Measurements from ENCODE around the gene HSPH1. TPM values are rescaled to one million over a fixed set of nuclear protein-coding genes. Genes with fewer than 3 reads are reported as not detected.

Gene HSPH1
- polyA plus RNA-seq, 1 donor from 2014 or later: 112 TPM

GRCh38 chr13:31168166-31168565 lies 6.5 kb upstream of the HSPH1 start:
- Histone ChIP-seq H3K4me3 (ENCODE audit: low read length) (no peak overlapping the region), H3K9me2 (ENCODE audit: insufficient read depth, low read length) (no peaks in the 10 kb centered on the region), H3K4me2 (ENCODE audit: low read length) (no peak overlapping the region), H3K36me3 (ENCODE audit: insufficient read depth, low read length) (no peaks in the 10 kb centered on the region), H2AFZ (ENCODE audit: low read depth, low read length) (no peak overlapping the region), H4K20me1 (ENCODE audit: insufficient read depth) (no peaks in the 10 kb centered on the region), H3F3A (ENCODE audit: insufficient read depth, low read length, poor library complexity, severe bottlenecking) (no peaks in the 10 kb centered on the region), H3K79me2 (replicated peaks; ENCODE audit: insufficient read depth, low read length) (peaks cover 6% of the 10 kb centered on the region), H3K9ac (ENCODE audit: low read length) (no peak overlapping the region), H3K9me3 (ENCODE audit: low read length) (no peaks in the 10 kb centered on the region), H3K27ac (ENCODE audit: low read length) (no peak overlapping the region), H3K27me3 (ENCODE audit: insufficient read depth, low read depth, low read length) (no peaks in the 10 kb centered on the region)
- TF ChIP-seq RAD21 (conservative IDR thresholded peaks at IDR 0.05) (no peak), TAF1 (IDR thresholded peaks at IDR 0.05; ENCODE audit: low read depth) (no peak), POLR2AphosphoS5 (IDR thresholded peaks at IDR 0.05) (no peak), REST (IDR thresholded peaks at IDR 0.05; ENCODE audit: borderline replicate concordance) (no peak), EZH2 (IDR thresholded peaks at IDR 0.05; ENCODE audit: borderline replicate concordance, insufficient read depth, low read length, poor library complexity, severe bottlenecking) (no peak), SMC3 (conservative IDR thresholded peaks at IDR 0.05; ENCODE audit: poor library complexity) (no peak), MXI1 (conservative IDR thresholded peaks at IDR 0.05; ENCODE audit: poor library complexity, severe bottlenecking) (no peak), EP300 (conservative IDR thresholded peaks at IDR 0.05; ENCODE audit: poor library complexity, severe bottlenecking) (no peak)
- TF ChIP-seq, protein P1, sequence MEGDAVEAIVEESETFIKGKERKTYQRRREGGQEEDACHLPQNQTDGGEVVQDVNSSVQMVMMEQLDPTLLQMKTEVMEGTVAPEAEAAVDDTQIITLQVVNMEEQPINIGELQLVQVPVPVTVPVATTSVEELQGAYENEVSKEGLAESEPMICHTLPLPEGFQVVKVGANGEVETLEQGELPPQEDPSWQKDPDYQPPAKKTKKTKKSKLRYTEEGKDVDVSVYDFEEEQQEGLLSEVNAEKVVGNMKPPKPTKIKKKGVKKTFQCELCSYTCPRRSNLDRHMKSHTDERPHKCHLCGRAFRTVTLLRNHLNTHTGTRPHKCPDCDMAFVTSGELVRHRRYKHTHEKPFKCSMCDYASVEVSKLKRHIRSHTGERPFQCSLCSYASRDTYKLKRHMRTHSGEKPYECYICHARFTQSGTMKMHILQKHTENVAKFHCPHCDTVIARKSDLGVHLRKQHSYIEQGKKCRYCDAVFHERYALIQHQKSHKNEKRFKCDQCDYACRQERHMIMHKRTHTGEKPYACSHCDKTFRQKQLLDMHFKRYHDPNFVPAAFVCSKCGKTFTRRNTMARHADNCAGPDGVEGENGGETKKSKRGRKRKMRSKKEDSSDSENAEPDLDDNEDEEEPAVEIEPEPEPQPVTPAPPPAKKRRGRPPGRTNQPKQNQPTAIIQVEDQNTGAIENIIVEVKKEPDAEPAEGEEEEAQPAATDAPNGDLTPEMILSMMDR (IDR thresholded peaks at IDR 0.05; ENCODE audit: poor library complexity, severe bottlenecking): no peak

- Histone ChIP-seq H3K9me3 (ENCODE audit: low read length) (no peaks in the 10 kb centered on the region), H2AFZ (ENCODE audit: low read depth, low read length) (no peak overlapping the region), H4K20me1 (ENCODE audit: insufficient read depth) (no peaks in the 10 kb centered on the region), H3K36me3 (ENCODE audit: insufficient read depth, low read length) (no peaks in the 10 kb centered on the region), H3K27me3 (ENCODE audit: insufficient read depth, low read depth, low read length) (no peaks in the 10 kb centered on the region), H3K27ac (ENCODE audit: low read length) (no peak overlapping the region), H3K79me2 (replicated peaks; ENCODE audit: insufficient read depth, low read length) (peaks cover 7% of the 10 kb centered on the region), H3F3A (ENCODE audit: insufficient read depth, low read length, poor library complexity, severe bottlenecking) (no peaks in the 10 kb centered on the region), H3K4me3 (ENCODE audit: low read length) (no peak overlapping the region), H3K4me2 (ENCODE audit: low read length) (no peak overlapping the region), H3K9ac (ENCODE audit: low read length) (no peak overlapping the region), H3K9me2 (ENCODE audit: insufficient read depth, low read length) (no peaks in the 10 kb centered on the region)
- TF ChIP-seq, protein P1 (IDR thresholded peaks at IDR 0.05; ENCODE audit: poor library complexity, severe bottlenecking): no peak
- no peak for TF ChIP-seq TAF1 (IDR thresholded peaks at IDR 0.05; ENCODE audit: low read depth)
- TF ChIP-seq EZH2 (IDR thresholded peaks at IDR 0.05; ENCODE audit: borderline replicate concordance, insufficient read depth, low read length, poor library complexity, severe bottlenecking): no peak
- no peak for TF ChIP-seq EP300 (conservative IDR thresholded peaks at IDR 0.05; ENCODE audit: poor library complexity, severe bottlenecking)
- TF ChIP-seq MXI1 (conservative IDR thresholded peaks at IDR 0.05; ENCODE audit: poor library complexity, severe bottlenecking): no peak
- TF ChIP-seq POLR2AphosphoS5 (IDR thresholded peaks at IDR 0.05): no peak
- no peak for TF ChIP-seq REST (IDR thresholded peaks at IDR 0.05; ENCODE audit: borderline replicate concordance)
- no peak for TF ChIP-seq RAD21 (conservative IDR thresholded peaks at IDR 0.05)
- no peak for TF ChIP-seq SMC3 (conservative IDR thresholded peaks at IDR 0.05; ENCODE audit: poor library complexity)
These were observed 5.8 kb upstream of the HSPH1 start for GRCh38 chr13:31167490-31167889.

All from neural cell (in vitro differentiated cells).